ENCODE data around the gene TCEAL1. TPM values are rescaled to one million over a fixed set of nuclear protein-coding genes. Genes with fewer than 3 reads are reported as not detected.

Gene TCEAL1
- total RNA-seq, 1 donor from 2014 or later = 13.3 TPM

DNA sequence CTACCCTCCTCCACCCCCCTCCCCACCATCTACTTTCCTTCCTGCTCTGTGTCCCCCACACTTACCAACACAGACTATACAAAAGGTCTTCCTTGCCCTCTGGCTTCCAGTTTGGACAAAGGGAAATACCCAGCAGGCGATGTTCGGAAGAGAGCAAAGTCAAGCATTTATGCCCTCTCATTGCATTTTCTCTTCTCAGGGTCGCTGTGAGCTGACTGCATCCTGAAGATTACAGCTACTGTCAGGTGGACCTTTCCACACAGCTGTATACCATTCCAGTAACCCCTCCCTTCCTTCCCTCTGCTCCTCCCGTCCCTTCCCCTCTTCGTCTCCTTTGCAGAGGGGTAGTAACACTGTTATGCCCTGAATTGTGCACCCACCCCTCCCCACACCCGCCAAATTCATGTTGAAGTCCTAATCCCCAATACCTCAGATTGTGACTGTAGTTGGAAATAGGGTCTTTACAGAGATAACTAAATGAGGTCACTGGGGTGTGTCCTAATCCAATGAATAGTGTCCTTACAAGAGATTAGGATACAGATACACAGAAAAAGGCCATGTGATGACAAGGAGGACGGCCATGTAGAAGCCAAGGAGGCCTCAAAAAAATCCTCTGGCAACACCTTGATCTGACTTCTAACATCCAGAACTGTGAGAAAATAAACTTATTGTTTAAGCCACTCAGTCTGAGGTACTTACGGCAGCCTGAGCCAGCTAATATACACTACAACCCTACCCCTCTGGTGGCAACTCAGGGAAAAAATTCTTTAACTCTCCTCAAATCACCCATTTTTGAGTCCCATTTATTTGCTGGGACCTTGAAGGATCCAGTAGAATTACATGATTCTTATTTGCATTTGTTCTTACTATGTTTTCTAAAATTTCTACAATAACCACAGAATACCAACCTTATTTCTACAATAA, 46.0 kb downstream of the TCEAL1 start:
- no peak for TF ChIP-seq CTCF (IDR thresholded peaks at IDR 0.05; ENCODE audit: insufficient read depth, low read length, poor library complexity, severe bottlenecking)
- Histone ChIP-seq H3K27me3 (ENCODE audit: control insufficient read depth, insufficient read depth, low read length) (no peaks in the 10 kb centered on the region), H3K36me3 (ENCODE audit: control insufficient read depth, insufficient read depth, low read length) (no peaks in the 10 kb centered on the region), H3K4me3 (ENCODE audit: low read depth, low read length) (no peak overlapping the region)
- no peak for DNase-seq (ENCODE audit: low read depth)

- H3K4me3 ChIP-seq (ENCODE audit: low read depth, low read length) = no peak overlapping the region
- DNase-seq (ENCODE audit: low read depth) = no peak
Measured at GRCh38 chrX:103678199-103678993, 49.6 kb downstream of the TCEAL1 start.

More at GRCh38 chrX:103678199-103678993, 49.6 kb downstream of the TCEAL1 start:
- no peak for TF ChIP-seq CTCF (IDR thresholded peaks at IDR 0.05; ENCODE audit: insufficient read depth, low read length, poor library complexity, severe bottlenecking)
- Histone ChIP-seq H3K36me3 (ENCODE audit: control insufficient read depth, insufficient read depth, low read length) (no peaks in the 10 kb centered on the region), H3K27me3 (ENCODE audit: control insufficient read depth, insufficient read depth, low read length) (no peaks in the 10 kb centered on the region)

Other genes with a start within 250 kb of the TCEAL1 start
- 0.13 TPM in 1 of 2 replicates, not detected in the other for gene RAB40A, start 109.5 kb upstream of the TCEAL1 start, total RNA-seq
- gene TCEAL4, start 43.5 kb upstream of the TCEAL1 start, total RNA-seq = 51.0 and 62.0 TPM in 2 replicates
- 10.5 and 14.9 TPM in 2 replicates for gene TCEAL3, start 21.0 kb upstream of the TCEAL1 start, total RNA-seq
- gene MORF4L2, start 57.7 kb downstream of the TCEAL1 start, total RNA-seq = 297 and 373 TPM in 2 replicates
- gene TMEM31, start 81.9 kb downstream of the TCEAL1 start, total RNA-seq = not detected in 2 replicates
- not detected in 2 replicates for gene PLP1, start 147.9 kb downstream of the TCEAL1 start, total RNA-seq
- gene RAB9B, start 203.3 kb downstream of the TCEAL1 start, total RNA-seq = 0.33 and 0.34 TPM in 2 replicates